HG03571 (cell line): ENCODE results near the gene NECAB2.
"Not testable (repeated sequence)": the region's sequence is repeated elsewhere in the genome, so short reads cannot be mapped to it uniquely, and the experiment has no call there.

Experiments used
- ATAC-seq: cut with Tn5 transposase; IDR thresholded peaks from one replicate; pipeline ENCODE4 v1.9.1; 2021; ENCODE audit not compliant: unreplicated experiment

Gene NECAB2

GRCh38 chr16:83935858-83936255 lies 32.2 kb upstream of the NECAB2 start:
- ATAC-seq, result no peak

GRCh38 chr16:83936581-83937165 lies 31.4 kb upstream of the NECAB2 start:
- no peak for ATAC-seq

GRCh38 chr16:83937267-83937666 lies 30.8 kb upstream of the NECAB2 start:
- ATAC-seq, result no peak

- ATAC-seq, result no peak
Observed at GRCh38 chr16:83937922-83938885, 29.8 kb upstream of the NECAB2 start.

GRCh38 chr16:83939266-83939855 lies 28.7 kb upstream of the NECAB2 start:
- no peak for ATAC-seq

- no peak for ATAC-seq
Observed at GRCh38 chr16:83940119-83940518, 27.9 kb upstream of the NECAB2 start.

GRCh38 chr16:83940630-83941378 lies 27.2 kb upstream of the NECAB2 start:
- no peak for ATAC-seq

- not testable (repeated sequence) for ATAC-seq
Observed at GRCh38 chr16:83941546-83941945, 26.5 kb upstream of the NECAB2 start.

GRCh38 chr16:83942074-83942473 lies 26.0 kb upstream of the NECAB2 start:
- ATAC-seq, result no peak

- ATAC-seq, result no peak
Observed at GRCh38 chr16:83942815-83943515, 25.1 kb upstream of the NECAB2 start.

- no peak for ATAC-seq
Observed at GRCh38 chr16:83943516-83944050, 24.5 kb upstream of the NECAB2 start.

- ATAC-seq, result no peak
Observed at GRCh38 chr16:83945587-83945986, 22.5 kb upstream of the NECAB2 start.

- no peak for ATAC-seq
Observed at GRCh38 chr16:83946154-83946780, 21.8 kb upstream of the NECAB2 start.

- ATAC-seq, result no peak
Observed at GRCh38 chr16:83946781-83947566, 21.1 kb upstream of the NECAB2 start.

- ATAC-seq, result no peak
Observed at GRCh38 chr16:83947642-83948234, 20.3 kb upstream of the NECAB2 start.

- no peak for ATAC-seq
Observed at GRCh38 chr16:83948914-83949723, 18.9 kb upstream of the NECAB2 start.

GRCh38 chr16:83949724-83950001 lies 18.4 kb upstream of the NECAB2 start:
- ATAC-seq, result no peak

GRCh38 chr16:83950862-83951399 lies 17.1 kb upstream of the NECAB2 start:
- not testable (repeated sequence) for ATAC-seq
